SU-DHL-6 (cell line): ENCODE results near the gene NME3.

Experiments
- EZH2phosphoT487 ChIP-seq: fragments of 200-600 bp; sonication (generic), shearing (Covaris generic); conservative IDR thresholded peaks from 2 replicates; pipeline ENCODE4 v1.6.1; 2018; ENCODE audit warnings: mild to moderate bottlenecking, antibody characterized with exemption, low read length, moderate library complexity, mixed read lengths
- TF ChIP-seq, protein P1 (sequence below): fragments of 200-600 bp; sonication (generic); IDR thresholded peaks from one replicate; pipeline ENCODE4 v1.5.1; 2017; ENCODE audit warnings: antibody characterized with exemption, mild to moderate bottlenecking, low read length, moderate library complexity; ENCODE audit not compliant: insufficient read depth, poor library complexity, severe bottlenecking

DNA sequence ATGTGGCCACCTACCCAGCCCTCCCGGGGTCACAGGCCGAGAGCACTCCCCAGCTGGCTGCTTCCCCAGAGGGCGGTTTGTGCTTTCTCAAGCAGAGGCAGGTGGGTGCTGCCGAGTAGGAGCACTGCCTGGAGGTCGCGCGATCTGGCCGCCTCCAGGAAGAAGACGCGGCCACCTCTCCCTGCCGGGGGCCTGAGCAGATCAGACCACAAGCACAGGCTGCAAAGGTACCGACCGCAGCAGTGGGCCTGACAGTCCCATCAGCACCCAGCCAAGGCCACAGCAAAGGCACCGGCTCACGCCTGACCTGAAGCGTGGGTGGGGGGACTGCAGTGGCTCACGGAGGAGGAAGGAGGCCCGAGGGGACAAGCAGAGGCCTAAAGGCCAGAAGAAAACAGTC, 37.3 kb upstream of the NME3 start:
- TF ChIP-seq, protein P1, sequence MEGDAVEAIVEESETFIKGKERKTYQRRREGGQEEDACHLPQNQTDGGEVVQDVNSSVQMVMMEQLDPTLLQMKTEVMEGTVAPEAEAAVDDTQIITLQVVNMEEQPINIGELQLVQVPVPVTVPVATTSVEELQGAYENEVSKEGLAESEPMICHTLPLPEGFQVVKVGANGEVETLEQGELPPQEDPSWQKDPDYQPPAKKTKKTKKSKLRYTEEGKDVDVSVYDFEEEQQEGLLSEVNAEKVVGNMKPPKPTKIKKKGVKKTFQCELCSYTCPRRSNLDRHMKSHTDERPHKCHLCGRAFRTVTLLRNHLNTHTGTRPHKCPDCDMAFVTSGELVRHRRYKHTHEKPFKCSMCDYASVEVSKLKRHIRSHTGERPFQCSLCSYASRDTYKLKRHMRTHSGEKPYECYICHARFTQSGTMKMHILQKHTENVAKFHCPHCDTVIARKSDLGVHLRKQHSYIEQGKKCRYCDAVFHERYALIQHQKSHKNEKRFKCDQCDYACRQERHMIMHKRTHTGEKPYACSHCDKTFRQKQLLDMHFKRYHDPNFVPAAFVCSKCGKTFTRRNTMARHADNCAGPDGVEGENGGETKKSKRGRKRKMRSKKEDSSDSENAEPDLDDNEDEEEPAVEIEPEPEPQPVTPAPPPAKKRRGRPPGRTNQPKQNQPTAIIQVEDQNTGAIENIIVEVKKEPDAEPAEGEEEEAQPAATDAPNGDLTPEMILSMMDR, result no peak
- no peak for TF ChIP-seq EZH2phosphoT487
